GM21360 (cell line): ENCODE results near the gene SIRPG.
"Not testable (repeated sequence)": the region's sequence is repeated elsewhere in the genome, so short reads cannot be mapped to it uniquely, and the experiment has no call there.

ENCODE experiments used
- ATAC-seq: cut with Tn5 transposase; IDR thresholded peaks from one replicate; pipeline ENCODE4 v1.9.1; 2021; ENCODE audit warnings: mild to moderate bottlenecking, moderate library complexity; ENCODE audit not compliant: unreplicated experiment

Gene SIRPG

GRCh38 chr20:1657556-1658334 lies at the start of gene SIRPG:
Gene SIRPG, minus strand, starts transcription at chr20:1657779. Its CDS starts 65 bp downstream, at chr20:1657714.
- no peak for ATAC-seq

- not testable (repeated sequence) for ATAC-seq
Measured at GRCh38 chr20:1706887-1707286, 49.3 kb upstream of the SIRPG start.

- ATAC-seq: no peak
Measured at GRCh38 chr20:1706079-1706478, 48.5 kb upstream of the SIRPG start.

DNA sequence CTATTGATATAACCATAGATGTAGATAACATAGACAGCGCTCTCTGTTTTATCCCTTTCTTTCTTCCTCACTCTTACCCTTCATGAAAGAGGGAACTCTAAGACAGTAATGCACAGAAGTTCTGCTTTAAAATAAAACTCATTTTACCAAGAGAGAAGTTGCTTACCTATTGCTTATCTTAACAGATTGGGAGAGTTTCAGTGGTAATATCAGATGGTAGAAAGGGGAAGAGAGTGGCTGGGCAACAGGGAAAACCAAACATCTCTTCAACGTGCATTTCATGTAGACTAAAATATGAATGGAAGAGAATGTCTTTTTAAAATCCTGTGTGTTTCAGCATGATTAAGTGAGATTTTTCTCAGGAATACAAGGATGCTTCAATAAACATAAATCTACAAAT lies 45.3 kb upstream of the SIRPG start:
- no peak for ATAC-seq

DNA sequence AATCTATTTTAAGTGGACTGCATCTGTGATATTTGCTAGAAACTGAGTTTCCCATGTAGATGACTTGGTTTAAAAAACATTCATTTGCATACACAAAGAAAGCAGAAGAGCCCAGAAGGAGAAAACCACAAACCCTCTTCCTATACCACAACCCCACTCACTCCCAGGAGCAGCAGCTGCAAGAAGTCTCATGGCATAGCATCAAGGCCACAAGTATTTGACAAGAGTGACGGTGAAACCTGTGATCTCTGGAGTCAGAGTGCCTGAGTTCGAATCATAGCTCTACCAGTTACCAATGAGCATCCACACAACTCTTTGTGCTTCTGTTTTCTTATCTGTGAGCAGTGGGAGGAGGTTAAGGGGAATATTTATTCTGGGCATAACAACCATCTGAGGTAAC lies 44.7 kb upstream of the SIRPG start:
- no peak for ATAC-seq

DNA sequence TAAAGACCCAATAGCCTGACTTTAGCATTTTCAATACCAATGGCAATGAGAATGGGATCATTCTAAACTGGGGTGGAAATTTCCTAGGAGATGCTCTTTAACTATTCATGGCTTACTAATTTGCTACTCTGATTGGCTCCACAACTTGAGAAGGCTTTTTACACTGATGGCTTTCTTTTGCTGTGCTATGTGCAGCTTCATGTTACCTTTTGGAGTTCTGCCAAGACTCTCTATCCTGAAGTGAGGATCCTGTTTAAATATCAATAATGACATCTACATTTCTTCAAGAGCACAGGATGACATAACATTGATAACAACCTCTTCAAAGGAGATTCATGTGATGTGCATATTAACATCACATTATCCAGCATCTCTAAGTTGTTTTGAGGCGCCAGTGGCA lies 43.4 kb upstream of the SIRPG start:
- no peak for ATAC-seq

- ATAC-seq: no peak
Measured at GRCh38 chr20:1697592-1697991, 40.0 kb upstream of the SIRPG start.

GRCh38 chr20:1696521-1697209 lies 39.1 kb upstream of the SIRPG start:
- ATAC-seq: no peak

GRCh38 chr20:1694672-1695071 lies 37.1 kb upstream of the SIRPG start:
- ATAC-seq: no peak

- no peak for ATAC-seq
Measured at GRCh38 chr20:1693427-1693826, 35.8 kb upstream of the SIRPG start.

GRCh38 chr20:1689721-1690120 lies 32.1 kb upstream of the SIRPG start:
- no peak for ATAC-seq

DNA sequence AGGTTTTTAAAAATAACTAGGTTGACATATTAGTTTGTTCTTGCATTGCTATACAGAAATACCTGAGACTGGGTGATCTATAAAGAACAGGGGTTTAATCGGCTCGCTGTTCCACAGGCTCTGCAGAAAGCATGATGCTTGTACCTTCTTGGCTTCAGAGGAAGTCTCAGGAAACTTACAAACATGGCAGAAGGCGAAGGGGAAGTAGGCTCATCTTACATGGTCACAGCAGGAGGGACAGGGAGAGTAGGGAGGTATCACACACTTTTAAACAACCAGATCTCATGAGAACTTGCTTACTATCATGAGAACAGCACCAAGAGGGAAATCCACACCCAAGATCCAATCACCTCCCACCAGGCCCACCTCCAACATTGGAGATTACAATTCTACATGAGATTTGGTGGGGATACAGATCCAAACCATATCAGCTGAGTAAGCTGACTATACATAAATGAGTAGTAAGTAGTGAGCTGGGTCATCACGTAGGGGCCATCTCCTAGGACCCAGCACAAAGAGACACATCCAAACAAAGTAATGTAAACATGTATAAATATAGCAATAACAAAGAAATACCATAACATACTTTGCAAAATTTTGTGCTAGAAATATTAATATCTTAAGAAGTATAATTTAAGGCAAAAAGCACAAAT lies 31.4 kb upstream of the SIRPG start:
- ATAC-seq: no peak

- no peak for ATAC-seq
Measured at GRCh38 chr20:1687053-1687452, 29.5 kb upstream of the SIRPG start.

DNA sequence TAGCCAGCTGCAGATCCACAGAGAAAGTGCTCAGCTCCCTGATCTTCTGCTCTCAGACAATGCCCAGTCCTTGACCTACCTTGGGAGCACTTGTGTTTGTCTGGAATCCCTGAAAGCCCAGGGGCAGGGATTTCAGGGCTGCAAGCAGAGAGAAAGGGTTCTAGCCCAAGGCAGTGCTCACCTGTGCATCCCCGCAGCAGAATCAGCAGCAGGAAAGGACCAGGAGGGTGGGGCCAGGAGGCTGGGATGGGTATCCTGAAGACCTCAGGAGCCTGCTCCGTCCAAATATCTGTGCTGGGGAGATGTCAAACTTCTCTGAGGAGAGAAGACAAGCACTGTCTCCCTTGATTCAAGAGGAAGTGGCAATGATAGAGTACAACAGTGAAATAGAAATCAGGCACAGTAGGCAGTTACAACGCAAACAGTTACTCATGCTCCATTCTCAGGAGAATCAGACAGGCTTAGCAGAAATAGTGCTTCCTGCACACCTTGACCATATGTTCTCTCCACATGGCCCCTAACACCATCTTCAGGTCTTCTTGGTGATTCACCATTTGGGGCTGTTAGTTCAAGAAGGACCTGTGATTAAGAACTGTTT lies 28.7 kb upstream of the SIRPG start:
- ATAC-seq: no peak

- no peak for ATAC-seq
Measured at GRCh38 chr20:1685304-1686052, 27.9 kb upstream of the SIRPG start.

DNA sequence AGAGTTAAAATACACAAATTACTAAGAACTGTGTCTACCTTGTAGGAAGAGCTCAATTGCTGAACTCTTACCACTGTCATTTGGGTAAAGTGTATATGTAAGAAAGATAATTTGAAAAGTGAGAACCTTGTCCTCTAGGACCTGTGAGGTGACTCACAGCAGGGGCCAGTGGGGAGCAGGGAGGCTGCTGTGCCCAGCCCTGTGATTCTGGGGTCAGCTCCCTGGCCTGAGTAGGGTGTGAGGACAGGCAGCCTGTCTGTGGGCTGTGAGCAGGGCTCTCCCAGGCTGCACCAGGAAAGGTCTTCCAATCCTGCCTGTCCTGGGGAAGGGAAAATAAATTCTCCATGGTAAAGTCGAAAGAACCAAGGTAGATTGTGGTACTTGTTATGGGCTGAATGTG lies 27.3 kb upstream of the SIRPG start:
- ATAC-seq: no peak

DNA sequence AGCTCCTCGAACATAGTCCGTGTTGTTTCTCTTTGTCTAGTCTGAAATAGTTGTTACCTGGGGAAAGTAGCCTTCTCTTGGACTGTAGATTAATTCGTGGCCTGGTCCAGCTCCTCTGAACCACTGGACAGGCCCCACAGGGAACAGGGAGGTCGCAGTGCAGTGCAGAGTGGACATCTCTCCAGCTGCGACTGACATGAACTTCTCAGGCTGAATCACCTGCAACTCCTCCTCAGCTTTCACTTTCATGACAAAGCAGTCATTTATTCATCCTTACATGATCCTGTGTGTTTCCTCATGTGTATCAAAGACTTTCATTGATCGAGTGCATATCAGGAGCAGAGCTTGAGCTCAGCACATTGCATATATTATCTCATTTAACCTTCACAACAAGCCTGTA lies 19.1 kb upstream of the SIRPG start:
- no peak for ATAC-seq

DNA sequence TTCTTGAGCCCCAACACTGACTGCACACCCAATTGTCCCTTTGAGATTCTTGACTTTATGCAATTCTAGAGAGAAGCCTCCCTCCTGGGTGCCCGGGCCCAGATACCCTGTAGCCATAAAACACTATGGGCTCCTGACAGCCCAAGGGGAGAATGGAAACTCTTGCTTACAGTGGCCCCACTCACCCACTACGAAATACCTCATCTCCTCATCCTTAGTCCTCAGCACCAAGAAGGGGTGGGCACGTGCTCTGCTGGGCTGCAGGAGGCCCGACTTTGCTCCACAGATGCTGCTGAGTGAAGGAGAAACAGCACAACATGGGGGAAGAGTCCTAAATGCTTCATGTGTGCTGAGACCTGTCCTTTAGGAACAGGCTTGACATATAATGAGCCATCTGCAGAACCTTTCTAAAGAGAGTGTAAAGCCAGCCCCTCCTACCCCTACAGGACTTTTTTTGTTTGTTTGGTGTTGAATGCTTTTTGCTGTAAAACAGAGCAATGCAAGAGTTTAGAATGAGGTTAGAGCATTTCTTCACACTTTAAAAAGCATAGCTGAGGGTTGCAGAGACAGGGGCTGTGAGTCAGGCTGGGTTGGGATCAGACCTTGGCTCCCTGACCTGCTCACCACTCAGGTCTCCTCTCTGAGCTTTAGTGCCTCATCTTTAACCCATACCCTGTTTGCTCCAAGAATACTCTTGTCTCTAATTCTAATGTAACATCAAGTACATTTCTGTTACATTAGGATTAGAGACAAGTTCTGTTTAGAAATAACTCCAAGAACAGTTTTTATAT lies 17.6 kb upstream of the SIRPG start:
- ATAC-seq: no peak

- ATAC-seq: no peak
Measured at GRCh38 chr20:1674361-1674760, 16.8 kb upstream of the SIRPG start.

DNA sequence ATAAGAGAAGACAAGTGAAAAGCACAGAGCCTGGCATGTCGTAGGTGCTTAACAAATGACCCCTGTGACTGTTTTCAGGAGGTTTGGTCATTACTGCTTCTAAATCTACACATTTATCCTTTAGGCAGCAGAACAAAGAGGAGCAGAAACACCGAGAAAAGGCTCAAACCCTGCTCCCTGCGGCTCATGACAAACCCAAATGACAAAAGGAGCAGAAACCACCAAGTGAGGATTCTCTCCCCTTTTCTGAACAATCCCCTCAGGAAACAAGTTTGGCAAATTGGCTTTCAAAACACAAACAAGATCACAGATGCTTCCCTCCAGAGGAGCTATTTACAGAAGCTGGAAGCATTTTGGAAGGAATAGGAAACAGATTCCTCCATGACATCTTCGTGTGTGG lies 15.8 kb upstream of the SIRPG start:
- ATAC-seq: no peak
